Measurements from ENCODE around the gene CYFIP2.

The CYFIP2 gene

GRCh38 chr5:157289164-157289819, 23.4 kb downstream of the CYFIP2 start:
- DNase-seq, result no peak

- DNase-seq, result no peak
Measured at GRCh38 chr5:157290156-157290980, 24.4 kb downstream of the CYFIP2 start.

GRCh38 chr5:157290981-157291711, 25.2 kb downstream of the CYFIP2 start:
- DNase-seq, result peak; percentile 39

GRCh38 chr5:157292599-157292998, 26.7 kb downstream of the CYFIP2 start:
- no peak for DNase-seq

- DNase-seq, result no peak
Measured at GRCh38 chr5:157294407-157295091, 28.6 kb downstream of the CYFIP2 start.

- DNase-seq, result no peak
Measured at GRCh38 chr5:157295247-157295646, 29.3 kb downstream of the CYFIP2 start.

GRCh38 chr5:157300564-157300963, 34.6 kb downstream of the CYFIP2 start:
- no peak for DNase-seq

GRCh38 chr5:157301066-157301465, 35.1 kb downstream of the CYFIP2 start:
- DNase-seq, result no peak

GRCh38 chr5:157303023-157303422, 37.1 kb downstream of the CYFIP2 start:
- DNase-seq, result no peak

GRCh38 chr5:157303667-157304327, 37.9 kb downstream of the CYFIP2 start:
- peak; percentile 63 for DNase-seq

- no peak for DNase-seq
Measured at GRCh38 chr5:157306081-157306480, 40.2 kb downstream of the CYFIP2 start.

GRCh38 chr5:157306692-157307471, 41.0 kb downstream of the CYFIP2 start:
- no peak for DNase-seq

- DNase-seq, result peak; percentile 34
Measured at GRCh38 chr5:157308836-157309465, 43.0 kb downstream of the CYFIP2 start.

GRCh38 chr5:157309796-157310195, 43.9 kb downstream of the CYFIP2 start:
- DNase-seq, result no peak

- no peak for DNase-seq
Measured at GRCh38 chr5:157311595-157311994, 45.7 kb downstream of the CYFIP2 start.

GRCh38 chr5:157312492-157312891, 46.6 kb downstream of the CYFIP2 start:
- peak; percentile 68 for DNase-seq

- DNase-seq, result no peak
Measured at GRCh38 chr5:157322581-157322980, 56.7 kb downstream of the CYFIP2 start.

GRCh38 chr5:157323107-157323706, 57.3 kb downstream of the CYFIP2 start:
- no peak for DNase-seq

- no peak for DNase-seq
Measured at GRCh38 chr5:157324237-157324636, 58.3 kb downstream of the CYFIP2 start.

- DNase-seq, result no peak
Measured at GRCh38 chr5:157326440-157327005, 60.6 kb downstream of the CYFIP2 start.

Measured in activated naive CD4-positive, alpha-beta T cell treated with anti-CD3 and anti-CD28 coated beads, Interleukin-2, amount 50 U/mL, for 16 hours (primary cell).